Smooth muscle cell (in vitro differentiated cells): ENCODE data around the gene OR6C74. TPM values are rescaled to one million over a fixed set of nuclear protein-coding genes. Genes with fewer than 3 reads are reported as not detected.

Experiments
- DNase-seq: peaks from one replicate; lab custom pipeline; 2025; ENCODE audit not compliant: unreplicated experiment; lab: John Stamatoyannopoulos, UW
- H2AFZ ChIP-seq: fragments of 200-600 bp; sonication (generic); 2 replicates; pipeline ENCODE4 v1.6.0; 2016; ENCODE audit warnings: antibody characterized with exemption, low read depth, mild to moderate bottlenecking
- H3F3A ChIP-seq: fragments of 200-600 bp; sonication (generic); 2 replicates; pipeline ENCODE4 v1.6.0; 2017; ENCODE audit warnings: antibody characterized with exemption, low read depth
- H3K27ac ChIP-seq: fragments of 200-600 bp; sonication (generic); 2 replicates; pipeline ENCODE4 v1.5.1; 2016; ENCODE audit warnings: low read depth, mild to moderate bottlenecking
- H3K27me3 ChIP-seq: fragments of 200-600 bp; sonication (generic); 2 replicates; pipeline ENCODE4 v1.6.1; 2016; ENCODE audit warnings: low read depth, mild to moderate bottlenecking
- H3K36me3 ChIP-seq: fragments of 200-600 bp; sonication (generic); 2 replicates; pipeline ENCODE4 v1.5.1; 2016; ENCODE audit warnings: low read depth
- H3K4me1 ChIP-seq: fragments of 200-600 bp; sonication (generic); 2 replicates; pipeline ENCODE4 v1.5.1; 2016; ENCODE audit warnings: low read depth
- H3K4me2 ChIP-seq: fragments of 200-600 bp; sonication (generic); 2 replicates; pipeline ENCODE4 v1.6.0; 2016; ENCODE audit warnings: mild to moderate bottlenecking
- H3K4me3 ChIP-seq: fragments of 200-600 bp; sonication (generic); 2 replicates; pipeline ENCODE4 v1.5.1; 2016; ENCODE audit warnings: mild to moderate bottlenecking
- H3K79me2 ChIP-seq: fragments of 200-600 bp; sonication (generic); 2 replicates; pipeline ENCODE4 v1.6.0; 2016; ENCODE audit warnings: low read depth, mild to moderate bottlenecking
- H3K9ac ChIP-seq: fragments of 200-600 bp; sonication (generic); 2 replicates; pipeline ENCODE4 v1.6.0; 2016; ENCODE audit warnings: low read depth
- H3K9me3 ChIP-seq: fragments of 200-600 bp; sonication (generic); replicated peaks from 2 replicates; pipeline ENCODE4 v1.5.1; 2016; ENCODE audit warnings: low read depth
- H4K20me1 ChIP-seq: fragments of 200-600 bp; sonication (generic); 2 replicates; pipeline ENCODE4 v1.6.0; 2016; ENCODE audit warnings: low read depth
- CTCF ChIP-seq: fragments of 200-600 bp; sonication (generic); IDR thresholded peaks from 2 replicates; pipeline ENCODE4 v1.5.1; 2017; ENCODE audit warnings: borderline replicate concordance, mild to moderate bottlenecking, antibody characterized with exemption; ENCODE audit not compliant: insufficient read depth, poor library complexity, severe bottlenecking
- WGBS: methylation state at CpG from one replicate; pipeline ENCODE4 v1.1.7; 2016; ENCODE audit warnings: low lambda C conversion rate; 5-methylcytosine and 5-hydroxymethylcytosine counted together
- polyA plus RNA-seq: library from polyadenylated mRNA; unstranded; fragments of >200 nt; fragmentation: Nextera tagmentation; extraction: Ambion mirVana; gene quantifications from 2 replicates; pipeline ENCODE4 v1.2.1, GENCODE V29; 2016
- total RNA-seq: library from RNA; depleted of rRNA; stranded (reverse); fragments of >200 nt; gene quantifications from 2 replicates; pipeline ENCODE4 v1.2.3, GENCODE V29; 2014

The OR6C74 gene
- total and polyA plus RNA-seq, 2 experiments from 2014 or later: not detected

GRCh38 chr12:55258303-55258702 lies 13.9 kb downstream of the OR6C74 start:
- Histone ChIP-seq H3K36me3 (no peaks in the 10 kb centered on the region), H3K27ac (no peak overlapping the region), H3K4me3 (no peak overlapping the region), H3F3A (no peaks in the 10 kb centered on the region), H3K9me3 (no peaks in the 10 kb centered on the region), H3K4me2 (no peak overlapping the region), H2AFZ (no peak overlapping the region), H3K79me2 (no peaks in the 10 kb centered on the region), H3K4me1 (no peaks in the 10 kb centered on the region), H3K27me3 (no peaks in the 10 kb centered on the region), H3K9ac (no peak overlapping the region), H4K20me1 (no peaks in the 10 kb centered on the region)
- WGBS: 91% methylated on average over 2 of the region's 2 CpGs
- no peak for TF ChIP-seq CTCF
- DNase-seq: no peak

- WGBS: 83% methylated on average over 2 of the region's 2 CpGs
- no peak for TF ChIP-seq CTCF
- no peaks in the 10 kb centered on the region for H3K4me1 ChIP-seq
- H3K27ac ChIP-seq: no peak overlapping the region
- no peaks in the 10 kb centered on the region for H3K27me3 ChIP-seq
- no peak overlapping the region for H3K4me3 ChIP-seq
- H4K20me1 ChIP-seq: no peaks in the 10 kb centered on the region
- H3F3A ChIP-seq: no peaks in the 10 kb centered on the region
- H3K36me3 ChIP-seq: no peaks in the 10 kb centered on the region
- no peak overlapping the region for H3K4me2 ChIP-seq
- no peak overlapping the region for H3K9ac ChIP-seq
- no peaks in the 10 kb centered on the region for H3K79me2 ChIP-seq
- DNase-seq: no peak
- no peak overlapping the region for H2AFZ ChIP-seq
- no peaks in the 10 kb centered on the region for H3K9me3 ChIP-seq
These were observed 36.6 kb downstream of the OR6C74 start for GRCh38 chr12:55280991-55281390.

- Histone ChIP-seq H4K20me1 (no peaks in the 10 kb centered on the region), H3K4me2 (no peak overlapping the region), H2AFZ (no peak overlapping the region), H3K4me1 (no peaks in the 10 kb centered on the region), H3K27ac (no peak overlapping the region), H3F3A (no peaks in the 10 kb centered on the region), H3K36me3 (no peaks in the 10 kb centered on the region), H3K4me3 (no peak overlapping the region), H3K79me2 (no peaks in the 10 kb centered on the region), H3K9ac (no peak overlapping the region), H3K9me3 (no peaks in the 10 kb centered on the region), H3K27me3 (no peaks in the 10 kb centered on the region)
- TF ChIP-seq CTCF: no peak
- no peak for DNase-seq
- 65% methylated on average over 2 of the region's 2 CpGs for WGBS
These were observed 45.6 kb downstream of the OR6C74 start for GRCh38 chr12:55289999-55290398.

Other genes with a start within 250 kb of the OR6C74 start
- not detected in 2 replicates for gene NEUROD4, start 224.6 kb upstream of the OR6C74 start, total RNA-seq
- not detected in 2 replicates for gene NEUROD4, start 224.6 kb upstream of the OR6C74 start, polyA plus RNA-seq
- not detected in 2 replicates for gene OR9K2, start 118.2 kb upstream of the OR6C74 start, total RNA-seq
- not detected in 2 replicates for gene OR9K2, start 118.2 kb upstream of the OR6C74 start, polyA plus RNA-seq
- gene OR10A7, start 23.6 kb upstream of the OR6C74 start, total RNA-seq: not detected in 2 replicates
- not detected in 2 replicates for gene OR10A7, start 23.6 kb upstream of the OR6C74 start, polyA plus RNA-seq
- not detected in 2 replicates for gene OR6C6, start 52.0 kb downstream of the OR6C74 start, total RNA-seq
- not detected in 2 replicates for gene OR6C6, start 52.0 kb downstream of the OR6C74 start, polyA plus RNA-seq
- gene OR6C1, start 69.7 kb downstream of the OR6C74 start, total RNA-seq: not detected in 2 replicates
- gene OR6C1, start 69.7 kb downstream of the OR6C74 start, polyA plus RNA-seq: not detected in 2 replicates
- gene OR6C3, start 86.1 kb downstream of the OR6C74 start, total RNA-seq: not detected in 2 replicates
- not detected in 2 replicates for gene OR6C3, start 86.1 kb downstream of the OR6C74 start, polyA plus RNA-seq
- gene OR6C75, start 118.4 kb downstream of the OR6C74 start, total RNA-seq: not detected in 2 replicates
- not detected in 2 replicates for gene OR6C75, start 118.4 kb downstream of the OR6C74 start, polyA plus RNA-seq
- not detected in 2 replicates for gene OR6C65, start 155.9 kb downstream of the OR6C74 start, total RNA-seq
- gene OR6C65, start 155.9 kb downstream of the OR6C74 start, polyA plus RNA-seq: not detected in 2 replicates
- not detected in 2 replicates for gene OR6C76, start 181.6 kb downstream of the OR6C74 start, total RNA-seq
- not detected in 2 replicates for gene OR6C76, start 181.6 kb downstream of the OR6C74 start, polyA plus RNA-seq
- gene OR6C2, start 199.5 kb downstream of the OR6C74 start, total RNA-seq: not detected in 2 replicates
- not detected in 2 replicates for gene OR6C2, start 199.5 kb downstream of the OR6C74 start, polyA plus RNA-seq
- gene OR6C70, start 225.5 kb downstream of the OR6C74 start, total RNA-seq: not detected in 2 replicates
- not detected in 2 replicates for gene OR6C70, start 225.5 kb downstream of the OR6C74 start, polyA plus RNA-seq
- not detected in 2 replicates for gene OR6C68, start 247.8 kb downstream of the OR6C74 start, total RNA-seq
- gene OR6C68, start 247.8 kb downstream of the OR6C74 start, polyA plus RNA-seq: not detected in 2 replicates